ENCODE measurements around the gene TPCN2.

- TF ChIP-seq CTCF (IDR thresholded peaks at IDR 0.05) (no peak), POLR2A (IDR thresholded peaks at IDR 0.05) (no peak)
These were observed 106.2 kb downstream of the TPCN2 start for GRCh38 chr11:69154938-69155301.

Measured in upper lobe of left lung (tissue), 4 donors.